ENCODE results near the gene KCNQ1OT1.

KCNQ1OT1 gene

DNA sequence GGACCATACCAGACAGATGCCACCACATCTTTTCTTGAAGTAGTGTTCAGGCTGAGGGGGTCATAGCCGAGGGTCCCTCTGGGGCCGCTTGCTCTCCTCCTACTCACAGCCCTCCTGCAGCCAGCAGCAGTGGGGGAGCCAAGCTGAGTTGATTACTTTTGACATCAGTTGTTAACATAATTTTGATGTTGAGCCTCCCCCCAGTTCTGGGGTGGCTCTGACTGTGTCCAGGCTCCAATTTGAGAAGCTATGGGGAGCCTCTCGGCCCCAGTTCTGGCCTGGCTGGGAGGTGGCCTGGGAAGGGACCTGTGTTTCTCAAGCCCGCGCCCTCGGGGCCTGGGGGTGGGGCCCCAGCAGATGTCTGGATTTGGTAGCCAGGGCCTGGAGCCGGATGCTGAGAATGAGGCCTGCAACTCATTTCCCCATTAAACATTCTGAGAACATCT lies 47.9 kb downstream of the KCNQ1OT1 start:
- CTCF ChIA-PET: no interaction called here
- POLR2A ChIA-PET: no interaction called here
- no peak for DNase-seq (ENCODE audit: extremely low spot score)
- TF ChIP-seq CTCF (IDR thresholded peaks at IDR 0.05; ENCODE audit: control extremely low read depth, extremely low read depth, low read depth, missing control alignments): no peak

DNA sequence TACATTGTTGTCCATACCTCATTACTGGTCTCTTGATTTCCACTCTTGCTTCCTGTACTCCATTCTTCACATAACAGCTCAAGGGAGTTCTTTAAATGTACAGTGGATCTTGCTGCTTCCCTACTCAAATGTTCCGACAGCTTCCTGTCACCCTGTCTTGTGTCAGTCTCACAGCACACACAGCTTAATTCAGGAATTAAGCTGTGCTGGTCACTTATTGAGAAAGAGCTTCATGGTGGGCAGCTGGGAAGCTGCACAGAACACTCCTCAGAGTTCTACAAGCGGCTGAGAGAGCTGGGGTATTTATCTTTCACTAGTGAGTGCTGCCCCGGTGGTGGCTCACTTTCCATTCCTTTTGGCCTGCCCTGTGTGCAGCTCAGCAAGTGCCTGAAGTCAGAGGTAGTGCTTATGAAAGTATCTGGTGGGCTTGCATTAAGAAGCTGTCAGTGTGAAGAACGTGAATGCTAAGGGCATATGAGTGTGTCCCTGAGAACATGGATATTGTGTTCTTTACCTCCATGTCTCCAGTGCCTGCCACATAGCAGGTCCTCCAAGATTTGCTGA lies 48.7 kb downstream of the KCNQ1OT1 start:
- TF ChIP-seq CTCF (IDR thresholded peaks at IDR 0.05; ENCODE audit: control extremely low read depth, extremely low read depth, low read depth, missing control alignments): no peak
- no peak for DNase-seq (ENCODE audit: extremely low spot score)
- ChIA-PET CTCF (no interaction called here), POLR2A (no interaction called here)

GRCh38 chr11:2650343-2650867 lies 49.4 kb downstream of the KCNQ1OT1 start:
- POLR2A ChIA-PET: no interaction called here
- no peak for TF ChIP-seq CTCF (IDR thresholded peaks at IDR 0.05; ENCODE audit: control extremely low read depth, extremely low read depth, low read depth, missing control alignments)
- CTCF ChIA-PET: no interaction called here
- DNase-seq (ENCODE audit: extremely low spot score): no peak

DNA sequence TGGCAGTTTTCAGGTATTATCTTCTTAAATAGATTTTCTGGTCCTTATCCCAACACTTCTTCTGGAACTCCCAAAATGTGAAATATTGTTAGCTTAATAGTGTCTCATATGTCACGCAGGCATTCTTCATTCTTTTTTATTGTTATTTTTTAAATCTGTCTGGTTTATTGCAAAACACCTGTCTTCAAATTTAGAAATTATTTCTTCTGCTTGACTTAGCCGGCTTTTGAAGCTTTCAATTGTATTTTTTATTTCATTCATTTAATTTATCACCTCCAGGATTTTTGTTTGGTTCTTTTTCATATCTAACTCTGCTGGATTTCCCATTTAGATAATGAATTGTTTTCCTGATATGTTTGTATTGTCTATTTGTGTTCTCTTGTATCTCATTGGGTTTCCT lies 49.9 kb downstream of the KCNQ1OT1 start:
- ChIA-PET CTCF (no interaction called here), POLR2A (no interaction called here)
- no peak for DNase-seq (ENCODE audit: extremely low spot score)
- TF ChIP-seq CTCF (IDR thresholded peaks at IDR 0.05; ENCODE audit: control extremely low read depth, extremely low read depth, low read depth, missing control alignments): no peak

- ChIA-PET CTCF (no interaction called here), POLR2A (no interaction called here)
- no peak for TF ChIP-seq CTCF (IDR thresholded peaks at IDR 0.05; ENCODE audit: control extremely low read depth, extremely low read depth, low read depth, missing control alignments)
- no peak for DNase-seq (ENCODE audit: extremely low spot score)
Measured at GRCh38 chr11:2649400-2649799, 50.4 kb downstream of the KCNQ1OT1 start.

DNA sequence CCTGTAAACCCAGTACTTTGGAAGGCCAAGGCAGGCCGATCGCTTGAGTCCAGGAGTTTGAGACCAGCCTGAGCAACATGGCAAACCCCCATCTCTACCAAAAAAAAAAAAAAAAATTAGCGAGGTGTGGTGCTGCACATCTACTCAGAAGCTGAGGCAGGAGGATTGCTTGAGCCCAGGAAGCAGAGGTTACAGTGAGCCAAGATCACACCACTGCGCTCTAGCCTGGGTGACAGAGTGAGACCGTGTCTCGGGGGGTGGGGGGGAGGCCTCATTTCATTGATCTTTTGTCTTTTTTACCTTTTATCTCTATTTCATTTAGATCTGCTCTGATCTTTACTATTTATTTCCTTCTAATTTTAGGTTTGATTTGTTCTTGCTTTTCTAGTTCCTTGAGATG lies 51.8 kb downstream of the KCNQ1OT1 start:
- no peak for DNase-seq (ENCODE audit: extremely low spot score)
- no peak for TF ChIP-seq CTCF (IDR thresholded peaks at IDR 0.05; ENCODE audit: control extremely low read depth, extremely low read depth, low read depth, missing control alignments)
- ChIA-PET CTCF (no interaction called here), POLR2A (no interaction called here)

GRCh38 chr11:2647167-2647566 lies 52.6 kb downstream of the KCNQ1OT1 start:
- no peak for TF ChIP-seq CTCF (IDR thresholded peaks at IDR 0.05; ENCODE audit: control extremely low read depth, extremely low read depth, low read depth, missing control alignments)
- CTCF ChIA-PET: no interaction called here

More at GRCh38 chr11:2647167-2647566, 52.6 kb downstream of the KCNQ1OT1 start:
- POLR2A ChIA-PET: no interaction called here
- no peak for DNase-seq (ENCODE audit: extremely low spot score)
